ENCODE results near the gene BANF2. TPM values are rescaled to one million over a fixed set of nuclear protein-coding genes. Genes with fewer than 3 reads are reported as not detected.

BANF2 gene
- total and polyA plus RNA-seq, 2 of the 8 experiments (the other 6 are each of a cell fraction or from before 2014, with no cell fraction given) = not detected

DNA sequence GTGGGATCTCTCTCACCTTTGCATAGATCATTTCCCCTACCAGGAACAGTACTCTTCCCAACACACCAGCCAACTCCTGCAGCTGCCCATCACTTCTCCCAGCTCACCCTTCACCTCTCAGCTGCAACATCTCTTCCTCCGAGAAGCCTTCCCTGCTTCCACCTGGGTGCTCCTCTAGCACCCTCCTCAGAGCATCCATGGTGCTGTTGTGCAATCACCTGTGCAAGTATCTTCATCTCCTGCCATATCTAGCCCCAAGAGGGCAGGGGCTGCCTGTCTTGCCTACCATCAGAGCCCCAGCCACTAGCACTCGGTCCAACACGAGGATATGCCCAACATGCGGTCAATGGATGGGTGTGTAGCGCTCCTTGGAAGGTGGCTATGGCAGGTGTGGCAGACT is 75.8 kb downstream of the BANF2 start:
- Histone ChIP-seq H3K56ac (replicated peaks; ENCODE audit: insufficient read length, low read depth, low read length) (no peak overlapping the region), H3K36me3 (ENCODE audit: control insufficient read depth in 2 of 4, insufficient read depth in 4 of 4, low read length in 3 of 4) (no peaks in the 10 kb centered on the region), H4K91ac (replicated peaks; ENCODE audit: insufficient read length, low read length) (no peak overlapping the region), H4K8ac (ENCODE audit: extremely low read depth, insufficient read depth, low read length) (no peak overlapping the region), H2BK5ac (ENCODE audit: low read depth, low read length) (no peak overlapping the region), H3K79me1 (ENCODE audit: low read depth, low read length) (no peaks in the 10 kb centered on the region), H3K4me1 (replicated peaks in 1 of 4; ENCODE audit: control insufficient read depth in 3 of 4, insufficient read depth in 4 of 4, low read length in 3 of 4) (peaks cover 0 to 2% (median 1%) of the 10 kb centered on the region in 4 experiments; a peak in 2 of 7 replicates), H2BK20ac (ENCODE audit: low read length) (no peak overlapping the region), H3K18ac (ENCODE audit: extremely low read depth, low read length) (no peak overlapping the region), H3K79me2 (ENCODE audit: control insufficient read depth in 1 of 2, insufficient read depth in 2 of 2, low read length in 2 of 2) (no peaks in the 10 kb centered on the region), H2AFZ (ENCODE audit: low read length) (no peak overlapping the region), H2BK120ac (replicated peaks; ENCODE audit: low read depth, low read length) (no peak overlapping the region), H4K20me1 (replicated peaks in 1 of 2; ENCODE audit: control insufficient read depth in 1 of 2, insufficient read depth in 2 of 2, low read length in 2 of 2) (no peaks in the 10 kb centered on the region), H2BK12ac (ENCODE audit: low read depth, low read length) (no peak overlapping the region), H3K4me2 (ENCODE audit: insufficient read depth in 1 of 2, low read depth in 2 of 2, low read length in 2 of 2) (no peak overlapping the region), H3K9ac (replicated peaks in 1 of 4; ENCODE audit: extremely low read depth in 1 of 4, low read depth in 3 of 4, low read length in 3 of 4) (no peak overlapping the region), H3K23me2 (ENCODE audit: low read depth, low read length) (no peaks in the 10 kb centered on the region), H3K9me3 (ENCODE audit: insufficient read depth in 2 of 2, low read depth in 1 of 2, low read length in 1 of 2) (peaks cover 5 to 11% of the 10 kb centered on the region in 2 experiments; a peak in 2 of 4 replicates), H3K4me3 (ENCODE audit: extremely low read depth in 1 of 4, insufficient read depth in 2 of 4, low read depth in 3 of 4, low read length in 4 of 4) (no peak overlapping the region), H2BK15ac (ENCODE audit: low read length) (no peak overlapping the region), H4K5ac (ENCODE audit: insufficient read length, low read depth, low read length) (no peak overlapping the region), H2AK5ac (ENCODE audit: low read depth, low read length) (no peak overlapping the region), H3K14ac (ENCODE audit: insufficient read length) (no peak overlapping the region), H3K4ac (replicated peaks; ENCODE audit: insufficient read length, low read depth, low read length) (no peak overlapping the region), H3K27me3 (replicated peaks in 1 of 4; ENCODE audit: control insufficient read depth in 3 of 4, extremely low read depth in 1 of 4, insufficient read depth in 3 of 4, low read length in 3 of 4) (no peaks in the 10 kb centered on the region), H3K23ac (ENCODE audit: insufficient read length) (no peak overlapping the region), H3K27ac (ENCODE audit: low read depth, low read length) (no peak overlapping the region)
- WGBS, 2 experiments (ENCODE audit: extremely low coverage in 1 of 2, insufficient coverage in 1 of 2, insufficient read length in 1 of 2, insufficient replicate concordance in 2 of 2, low coverage in 1 of 2, low lambda C conversion rate in 2 of 2, missing lambda C conversion rate in 1 of 2) = 89% methylated on average over 5 of the region's 5 CpGs; no CpG with 5 or more reads in 1 of the 2 experiments
- POLR2A ChIA-PET (ENCODE audit: partially characterized antibody) = interaction anchor here (1.6 kb wide), 1 partner anchor 9 kb away, joined by 3 read pairs; no protein-coding TSS in a partner anchor
- DNase-seq (ENCODE audit: low read depth in 1 of 2, low spot score in 2 of 2) = no peak
- FAIRE-seq = no peak
- CTCF ChIA-PET (ENCODE audit: partially characterized antibody) = interaction anchor here (1.4 kb wide), 1 partner anchor 93 kb away, joined by 3 read pairs; no protein-coding TSS in a partner anchor
- TF ChIP-seq POLR2AphosphoS5 (IDR thresholded peaks at IDR 0.05; ENCODE audit: low read depth, low read length) = no peak
- no peak for TF ChIP-seq GABPA (IDR thresholded peaks at IDR 0.05; ENCODE audit: borderline replicate concordance, insufficient read depth, low read length)
- TF ChIP-seq SIX5 (IDR thresholded peaks at IDR 0.05; ENCODE audit: low read depth, low read length) = no peak
- TF ChIP-seq KDM1A (IDR thresholded peaks at IDR 0.05; ENCODE audit: borderline replicate concordance, low read length) = no peak
- no peak for TF ChIP-seq CTBP2 (IDR thresholded peaks at IDR 0.05; ENCODE audit: borderline replicate concordance, insufficient read depth, insufficient read length, low read length)
- TF ChIP-seq SIN3A (conservative IDR thresholded peaks at IDR 0.05 in 1 of 2, IDR thresholded peaks at IDR 0.05 in 1 of 2; ENCODE audit: low read depth in 1 of 2, low read length in 2 of 2) = no peak
- no peak for TF ChIP-seq CTCF (IDR thresholded peaks at IDR 0.05; ENCODE audit: control extremely low read depth in 1 of 3, insufficient read depth in 1 of 3, low read depth in 1 of 3, low read length in 3 of 3)
- TF ChIP-seq CREB1 (IDR thresholded peaks at IDR 0.05) = no peak
